Endothelial cell of umbilical vein (primary cell): Measurements from ENCODE around the gene CACNA1E. TPM values are rescaled to one million over a fixed set of nuclear protein-coding genes. Genes with fewer than 3 reads are reported as not detected.

ENCODE experiments used
- BruUV-seq: library from RNA; stranded (reverse); fragments of 400-500 nt; replicated peaks from 2 replicates; lab custom pipeline; 2021; lab: Mats Ljungman, UMichigan
- CTCF ChIA-PET: fragments of 300-600, 350-600 bp; sonication (Branson Sonifier 250); formaldehyde crosslinking; loops from one replicate; lab custom pipeline; 2021; ENCODE audit warnings: antibody characterized with exemption, inconsistent platforms; lab: Charles Lee
- POLR2A ChIA-PET: fragments of 300-600, 350-600 bp; sonication (Branson Sonifier 250); formaldehyde crosslinking; loops from one replicate; lab custom pipeline; 2021; ENCODE audit warnings: antibody characterized with exemption, inconsistent platforms; lab: Charles Lee
- DNase-seq: peaks from one replicate; pipeline ENCODE4 v3.0.0-alpha.2; 2011; ENCODE audit warnings: low read depth, low spot score
- FAIRE-seq: peaks from 2 replicates; lab custom pipeline; 2011; peaks lifted over from hg19 to GRCh38; lab: Jason Lieb, UNC
- H2AFZ ChIP-seq: 2 replicates; pipeline ENCODE4 v1.6.0; 2012; ENCODE audit warnings: low read depth, low read length, control low read depth, inconsistent platforms
- H3K27ac ChIP-seq: 2 replicates; pipeline ENCODE4 v1.5.1; 2011; ENCODE audit warnings: low read depth, mild to moderate bottlenecking, control low read depth, low read length, moderate library complexity; ENCODE audit not compliant: insufficient read depth
- H3K27me3 ChIP-seq, 2 experiments: 2 replicates each; pipeline versions ENCODE4 v1.6.0 to v1.6.1; 2011; ENCODE audit warnings: low read length in 2 of 2, mixed read lengths in 1 of 2; ENCODE audit not compliant: control insufficient read depth in 2 of 2, insufficient read depth in 2 of 2
- H3K36me3 ChIP-seq, 2 experiments: 2 replicates in 1 of 2; 3 replicates in 1 of 2; pipeline ENCODE4 v1.5.1; 2011; ENCODE audit warnings: low read length in 2 of 2, mild to moderate bottlenecking in 1 of 2, moderate library complexity in 1 of 2; ENCODE audit not compliant: control insufficient read depth in 2 of 2, insufficient read depth in 2 of 2; ENCODE audit errors: extremely low read depth in 1 of 2
- H3K4me1 ChIP-seq: 3 replicates; pipeline ENCODE4 v1.5.1; 2011; ENCODE audit warnings: mild to moderate bottlenecking, low read length; ENCODE audit not compliant: control insufficient read depth, insufficient read depth; ENCODE audit errors: extremely low read depth
- H3K4me2 ChIP-seq: 2 replicates; pipeline ENCODE4 v1.6.1; 2011; ENCODE audit warnings: low read length, control low read depth, mixed read lengths; ENCODE audit not compliant: insufficient read depth
- H3K4me3 ChIP-seq, 3 experiments: fragments of 200-600 bp in 1 of 3; sonication (generic), shearing (Covaris generic) in 1 of 3; replicated peaks in 1 of 3; 2 replicates each; pipeline ENCODE4 v1.5.1; 2011 to 2016; ENCODE audit warnings: control low read depth in 3 of 3, low read length in 3 of 3, mild to moderate bottlenecking in 2 of 3, inconsistent platforms in 1 of 3, low read depth in 1 of 3, moderate library complexity in 1 of 3; ENCODE audit not compliant: insufficient read depth in 1 of 3
- H3K79me2 ChIP-seq: 2 replicates; pipeline ENCODE4 v1.6.0; 2012; ENCODE audit warnings: low read length, inconsistent platforms; ENCODE audit not compliant: control insufficient read depth, insufficient read depth
- H3K9ac ChIP-seq: replicated peaks from 2 replicates; pipeline ENCODE3; 2011; ENCODE audit warnings: low read length, control low read depth; ENCODE audit not compliant: insufficient read depth; ENCODE audit errors: extremely low read depth
- H3K9me1 ChIP-seq: replicated peaks from 3 replicates; pipeline ENCODE4 v1.6.0; 2011; ENCODE audit warnings: mild to moderate bottlenecking, low read length; ENCODE audit not compliant: control insufficient read depth, insufficient read depth; ENCODE audit errors: extremely low read depth
- H3K9me3 ChIP-seq: replicated peaks from 2 replicates; pipeline ENCODE4 v1.5.1; 2012; ENCODE audit warnings: low read length, inconsistent platforms; ENCODE audit not compliant: control insufficient read depth, insufficient read depth
- H4K20me1 ChIP-seq: replicated peaks from 2 replicates; pipeline ENCODE3; 2011; ENCODE audit warnings: mild to moderate bottlenecking, low read length; ENCODE audit not compliant: control insufficient read depth, insufficient read depth; ENCODE audit errors: extremely low read depth
- EZH2 ChIP-seq: IDR thresholded peaks from 2 replicates; pipeline ENCODE4 v1.6.1; 2012; ENCODE audit warnings: borderline replicate concordance, low read depth, mild to moderate bottlenecking, moderate library complexity, low read length, inconsistent platforms; ENCODE audit not compliant: severe bottlenecking
- FOS ChIP-seq: IDR thresholded peaks from 2 replicates; pipeline ENCODE4 v1.6.1; 2011; ENCODE audit warnings: mild to moderate bottlenecking, low read length, moderate library complexity, borderline replicate concordance; ENCODE audit not compliant: insufficient read depth
- JUN ChIP-seq: IDR thresholded peaks from 2 replicates; pipeline ENCODE4 v1.6.1; 2011; ENCODE audit warnings: borderline replicate concordance, low read depth; ENCODE audit not compliant: insufficient read length, insufficient read depth
- MAX ChIP-seq: IDR thresholded peaks from 2 replicates; pipeline ENCODE4 v1.6.1; 2011; ENCODE audit not compliant: insufficient read depth, insufficient read length
- MYC ChIP-seq: IDR thresholded peaks from one replicate; pipeline ENCODE4 v1.6.1; 2011; ENCODE audit warnings: mild to moderate bottlenecking, low read depth, low read length
- POLR2AphosphoS5 ChIP-seq: IDR thresholded peaks from 2 replicates; pipeline ENCODE4 v1.6.1; 2012; ENCODE audit warnings: low read depth, mild to moderate bottlenecking, control low read depth, low read length, moderate library complexity; ENCODE audit not compliant: insufficient read depth
- dilution Hi-C: fragments of 300-500 bp; cut with MboI; formaldehyde crosslinking; loops from one replicate; pipeline ENCODE4 v1.15.0; 2019; ENCODE audit warnings: low sequenced_read_pairs; ENCODE audit not compliant: extremely low pct_ligation_motif_present
- intact Hi-C: fragments of 100-400 bp; cut with micrococcal nuclease; formaldehyde crosslinking; loops from one replicate; pipeline ENCODE4 v1.10.0; 2022
- polyA plus RNA-seq, 4 experiments: library from polyadenylated mRNA; depleted of rRNA in 3 of 4; stranded (reverse) in 3 of 4; unstranded in 1 of 4; fragments of >200 nt; gene quantifications; 2 replicates each; pipeline versions ENCODE4 v1.2.1 to v1.2.3, GENCODE V29; 2011 to 2012; ENCODE audit warnings: missing spikeins in 1 of 4
- total RNA-seq: library from RNA; stranded (reverse); gene quantifications from 2 replicates; pipeline ENCODE4 v1.2.3, GENCODE V29; 2021

CACNA1E gene
- total and polyA plus RNA-seq, 2 donors (not counting 3 experiments of a cell fraction or from before 2014, with no cell fraction given), result not detected

GRCh38 chr1:181676269-181676668 lies 193.0 kb downstream of the CACNA1E start:
- Histone ChIP-seq H3K4me2 (no peak overlapping the region), H3K4me1 (no peaks in the 10 kb centered on the region), H3K27ac (no peak overlapping the region), H3K9me3 (no peaks in the 10 kb centered on the region), H2AFZ (no peak overlapping the region), H3K4me3 (no peak overlapping the region), H3K27me3 (no peaks in the 10 kb centered on the region), H3K9ac (no peak overlapping the region), H3K36me3 (no peaks in the 10 kb centered on the region), H3K79me2 (no peaks in the 10 kb centered on the region), H4K20me1 (no peaks in the 10 kb centered on the region), H3K9me1 (no peaks in the 10 kb centered on the region)
- no peak for FAIRE-seq
- CTCF ChIA-PET, result no interaction called here
- dilution Hi-C loops (no loop called here), intact Hi-C loops (no loop called here)
- no peak for TF ChIP-seq EZH2
- no peak for TF ChIP-seq POLR2AphosphoS5
- TF ChIP-seq MYC, result no peak
- no TSS peak for BruUV-seq
- no peak for DNase-seq
- POLR2A ChIA-PET, result no interaction called here

- Histone ChIP-seq H3K79me2 (no peaks in the 10 kb centered on the region), H3K9me1 (no peaks in the 10 kb centered on the region), H3K4me1 (no peaks in the 10 kb centered on the region), H3K9ac (no peak overlapping the region), H3K27me3 (no peaks in the 10 kb centered on the region), H3K9me3 (no peaks in the 10 kb centered on the region), H3K4me2 (no peak overlapping the region), H3K27ac (no peak overlapping the region), H3K4me3 (no peak overlapping the region), H2AFZ (no peak overlapping the region), H4K20me1 (no peaks in the 10 kb centered on the region), H3K36me3 (no peaks in the 10 kb centered on the region)
- POLR2A ChIA-PET, result no interaction called here
- intact Hi-C loops (no loop called here), dilution Hi-C loops (no loop called here)
- FAIRE-seq, result no peak
- DNase-seq, result no peak
- TF ChIP-seq FOS, result no peak
- TF ChIP-seq MAX, result no peak
- no peak for TF ChIP-seq JUN
- TF ChIP-seq POLR2AphosphoS5, result no peak
- TF ChIP-seq EZH2, result no peak
- TF ChIP-seq MYC, result no peak
- CTCF ChIA-PET, result no interaction called here
- no TSS peak for BruUV-seq
These were observed 197.0 kb downstream of the CACNA1E start for GRCh38 chr1:181680332-181680731.
